ENCODE measurements around the gene SERPIND1.
"Not testable (repeated sequence)": the region's sequence is repeated elsewhere in the genome, so short reads cannot be mapped to it uniquely, and the experiment has no call there.

The SERPIND1 gene

DNA sequence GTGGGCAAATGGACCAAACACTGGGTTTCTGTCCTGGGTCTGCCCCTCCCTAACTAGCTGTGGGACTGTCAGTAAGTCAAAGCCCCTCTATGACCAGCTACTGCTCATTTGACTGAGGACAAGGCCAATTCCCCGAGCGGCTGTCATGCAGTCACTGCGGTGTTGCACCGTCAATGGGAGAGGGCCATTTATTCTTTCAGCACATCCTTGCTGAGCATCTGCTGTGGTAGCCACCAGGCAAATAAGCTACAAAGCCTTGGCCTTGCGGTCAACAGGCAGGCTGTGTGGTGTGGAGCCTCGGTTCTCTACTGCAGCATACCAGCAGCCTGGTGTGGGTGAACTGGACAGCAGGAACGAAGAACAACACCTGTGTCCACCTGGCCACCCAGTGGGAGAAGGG lies 25.8 kb upstream of the SERPIND1 start:
- FAIRE-seq = no peak

DNA sequence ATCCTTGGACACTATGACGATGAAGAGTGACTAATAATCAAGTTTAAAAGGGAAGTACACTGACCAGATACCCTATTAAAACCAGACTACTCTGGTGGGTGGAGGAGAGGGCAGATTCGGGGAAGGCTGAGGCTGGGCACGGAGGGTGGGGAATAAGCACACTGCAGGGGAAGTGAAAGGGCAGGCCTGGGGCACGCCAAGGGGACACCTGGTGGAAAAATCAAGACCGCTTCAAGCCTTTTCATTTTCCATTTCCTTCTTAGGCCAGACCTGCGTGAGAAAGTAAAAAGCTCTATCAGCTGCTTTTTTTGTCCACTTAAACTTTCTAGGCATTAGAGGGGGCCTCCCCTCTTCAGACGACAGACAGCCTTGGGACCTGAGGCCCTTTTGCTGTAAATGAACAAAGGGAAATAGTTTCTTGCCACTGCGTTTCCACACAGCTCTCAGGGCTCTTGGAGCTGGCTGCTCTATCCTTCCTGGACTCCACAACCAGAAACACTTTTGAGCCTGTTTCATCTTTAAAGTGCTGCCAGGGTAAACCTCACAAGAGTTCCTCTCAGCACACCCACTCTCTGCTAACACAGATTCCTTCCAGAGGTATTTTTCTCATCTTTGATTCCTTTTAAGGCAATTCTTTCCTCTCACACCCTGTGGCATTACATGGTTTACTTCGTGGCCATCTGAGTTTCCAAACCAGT lies 25.0 kb upstream of the SERPIND1 start:
- no peak for FAIRE-seq

- FAIRE-seq = no peak
Observed at GRCh38 chr22:20749453-20749852, 24.5 kb upstream of the SERPIND1 start.

GRCh38 chr22:20750461-20751184 lies 23.3 kb upstream of the SERPIND1 start:
- FAIRE-seq = no peak

DNA sequence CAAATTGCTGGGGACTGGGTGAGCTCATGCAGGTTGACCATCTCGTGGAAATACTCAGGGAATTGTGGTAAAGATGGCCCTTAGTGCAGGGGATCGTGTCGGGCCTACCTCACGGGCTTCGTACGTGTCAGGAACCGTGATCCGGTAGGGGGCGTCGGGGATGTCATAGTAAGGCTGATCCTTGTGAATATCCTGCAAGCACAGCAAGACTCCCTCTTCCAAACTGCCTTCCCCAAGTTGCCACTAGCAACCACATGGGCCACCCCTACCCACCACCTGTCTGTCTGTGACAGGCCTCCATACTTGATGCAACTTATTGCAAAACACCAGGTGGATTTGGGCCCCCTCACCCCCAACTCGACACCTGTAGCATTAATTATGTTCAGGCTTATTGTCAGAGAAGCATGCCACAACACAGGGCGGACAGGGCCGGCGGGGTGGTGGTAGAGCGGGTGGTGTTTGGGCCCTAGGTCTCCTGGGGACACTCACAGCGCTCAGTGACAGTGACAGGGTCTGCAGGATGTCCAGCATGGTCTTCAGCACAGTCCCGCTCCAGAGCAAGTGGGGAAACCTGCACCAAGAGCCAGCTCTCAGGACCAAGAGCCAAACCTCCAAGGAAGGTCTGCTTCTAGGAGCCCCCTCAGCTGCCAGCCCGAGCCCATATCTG lies 22.6 kb upstream of the SERPIND1 start:
- no peak for FAIRE-seq

DNA sequence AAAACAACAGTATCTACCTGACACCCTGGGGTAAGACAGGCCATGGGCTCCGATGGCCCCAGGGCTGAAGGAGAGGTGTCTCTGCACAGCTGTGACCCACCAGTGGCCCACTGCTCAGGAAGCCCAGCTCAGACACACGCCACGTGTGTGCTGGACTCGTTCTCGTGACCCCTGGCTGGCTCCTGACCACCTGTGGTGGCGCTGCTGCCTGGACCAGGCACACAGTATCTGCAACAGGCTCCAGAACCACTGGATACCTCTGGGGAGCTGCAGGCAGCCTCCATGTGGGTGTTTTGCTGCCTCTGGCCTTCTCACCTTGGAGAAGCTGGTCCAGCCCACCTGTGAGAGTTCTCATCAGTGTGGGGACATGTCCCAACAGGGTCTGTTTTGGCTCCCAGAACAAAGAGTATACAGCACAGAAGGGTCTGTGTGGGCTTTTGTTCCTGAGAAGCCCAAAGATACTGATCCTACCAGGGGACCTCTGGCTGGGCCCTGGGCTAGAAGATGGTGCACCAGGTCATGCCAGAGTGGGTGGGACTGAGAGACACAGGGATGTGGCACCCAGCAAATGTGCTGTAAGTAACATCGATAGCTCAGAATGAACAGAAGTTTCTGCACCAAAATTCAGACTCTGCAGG lies 21.7 kb upstream of the SERPIND1 start:
- no peak for FAIRE-seq

GRCh38 chr22:20752873-20753272 lies 21.0 kb upstream of the SERPIND1 start:
- FAIRE-seq = no peak

DNA sequence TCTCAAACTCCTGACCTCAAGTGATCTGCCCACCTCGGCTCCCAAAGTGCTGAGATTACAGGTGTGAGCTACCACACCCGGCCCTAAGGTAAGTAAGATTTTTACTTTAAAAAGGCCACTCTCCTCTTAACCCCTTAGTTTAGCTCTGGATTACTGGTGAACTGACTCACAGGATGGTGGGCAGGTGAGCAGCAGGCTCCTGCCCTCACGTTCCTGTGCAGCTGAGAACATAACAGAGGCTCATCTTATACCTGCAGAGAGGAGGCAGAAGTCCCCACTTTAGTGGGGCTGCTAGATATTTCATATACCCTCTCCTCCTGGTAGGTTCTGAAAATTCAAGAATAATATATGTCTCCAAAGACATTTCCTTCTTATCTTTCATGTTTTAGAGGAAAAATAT lies 17.1 kb upstream of the SERPIND1 start:
- FAIRE-seq = no peak

- no peak for FAIRE-seq
Observed at GRCh38 chr22:20758688-20759087, 15.2 kb upstream of the SERPIND1 start.

- FAIRE-seq = no peak
Observed at GRCh38 chr22:20760084-20760483, 13.8 kb upstream of the SERPIND1 start.

- FAIRE-seq = no peak
Observed at GRCh38 chr22:20761536-20761935, 12.4 kb upstream of the SERPIND1 start.

- no peak for FAIRE-seq
Observed at GRCh38 chr22:20762233-20762796, 11.6 kb upstream of the SERPIND1 start.

GRCh38 chr22:20763630-20764470 lies 10.1 kb upstream of the SERPIND1 start:
- no peak for FAIRE-seq

DNA sequence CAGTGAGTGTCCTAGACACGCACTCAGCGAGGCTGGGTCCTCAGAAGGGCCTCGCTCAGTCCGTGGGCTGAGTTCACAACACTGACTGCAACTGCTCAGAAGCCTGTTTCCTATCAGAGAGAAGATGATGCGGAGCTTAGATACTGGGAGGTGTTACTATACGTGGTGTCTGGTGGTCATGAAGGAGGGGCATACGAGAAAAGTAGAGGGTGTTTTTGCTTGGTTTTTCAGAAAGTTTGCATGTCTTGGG lies 9.5 kb upstream of the SERPIND1 start:
- FAIRE-seq = no peak

GRCh38 chr22:20764729-20765128 lies 9.2 kb upstream of the SERPIND1 start:
- no peak for FAIRE-seq

GRCh38 chr22:20765938-20766337 lies 8.0 kb upstream of the SERPIND1 start:
- no peak for FAIRE-seq

DNA sequence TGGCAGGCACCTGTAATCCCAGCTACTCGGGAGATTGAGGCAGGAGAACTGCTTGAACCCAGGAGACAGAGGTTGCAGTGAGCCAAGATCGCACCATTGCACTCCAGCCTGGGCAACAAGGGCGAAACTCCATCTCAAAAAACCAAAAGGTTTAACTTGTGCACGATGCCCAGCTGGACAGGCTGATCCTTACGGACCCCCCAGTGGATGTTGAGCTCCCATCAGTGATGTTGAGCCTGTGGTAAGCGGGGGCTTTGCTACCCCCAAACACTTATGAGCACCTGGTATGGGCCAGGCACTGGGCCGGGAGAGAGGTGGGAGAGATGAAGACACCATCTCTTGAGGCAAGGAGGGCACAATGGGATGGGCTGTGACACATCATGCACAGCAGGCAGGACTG lies 7.4 kb upstream of the SERPIND1 start:
- FAIRE-seq = no peak

GRCh38 chr22:20769496-20769826 lies 4.5 kb upstream of the SERPIND1 start:
- FAIRE-seq = not testable (repeated sequence)

DNA sequence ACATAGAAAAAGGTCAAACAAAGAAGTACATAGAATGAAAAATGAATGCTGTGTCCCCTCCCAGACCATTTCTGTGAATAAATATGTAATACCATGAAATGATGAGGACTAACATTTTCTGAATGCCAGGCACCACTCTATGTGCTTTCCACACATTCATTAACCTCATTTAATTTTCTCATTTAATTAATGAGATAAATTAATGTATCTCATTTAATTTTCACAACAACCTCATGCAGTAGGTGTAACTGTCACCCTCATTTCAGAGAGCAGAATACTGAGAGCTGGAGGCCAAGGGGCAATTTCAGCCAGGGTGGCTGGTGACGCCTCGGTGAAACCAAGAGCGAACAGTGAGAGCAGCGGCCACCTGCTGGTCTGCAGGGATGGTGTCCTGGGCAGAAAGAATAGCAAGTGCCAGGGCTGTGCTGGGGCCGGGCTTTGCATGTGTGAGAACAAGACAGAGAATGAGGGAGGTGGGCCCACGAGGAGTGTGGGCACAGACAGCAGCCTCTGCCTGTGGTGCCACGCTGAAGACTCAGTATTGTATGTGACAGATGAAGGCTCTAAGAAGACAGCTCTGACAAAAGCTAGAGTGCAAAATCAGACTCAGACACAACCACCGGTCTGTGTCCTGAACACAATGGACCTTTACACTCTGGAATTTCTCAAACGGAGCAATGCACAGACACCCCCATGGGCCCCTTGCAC lies 1.8 kb upstream of the SERPIND1 start:
- no peak for FAIRE-seq

- FAIRE-seq = no peak
Observed at GRCh38 chr22:20774882-20775281, 969 bp downstream of the SERPIND1 start.

DNA sequence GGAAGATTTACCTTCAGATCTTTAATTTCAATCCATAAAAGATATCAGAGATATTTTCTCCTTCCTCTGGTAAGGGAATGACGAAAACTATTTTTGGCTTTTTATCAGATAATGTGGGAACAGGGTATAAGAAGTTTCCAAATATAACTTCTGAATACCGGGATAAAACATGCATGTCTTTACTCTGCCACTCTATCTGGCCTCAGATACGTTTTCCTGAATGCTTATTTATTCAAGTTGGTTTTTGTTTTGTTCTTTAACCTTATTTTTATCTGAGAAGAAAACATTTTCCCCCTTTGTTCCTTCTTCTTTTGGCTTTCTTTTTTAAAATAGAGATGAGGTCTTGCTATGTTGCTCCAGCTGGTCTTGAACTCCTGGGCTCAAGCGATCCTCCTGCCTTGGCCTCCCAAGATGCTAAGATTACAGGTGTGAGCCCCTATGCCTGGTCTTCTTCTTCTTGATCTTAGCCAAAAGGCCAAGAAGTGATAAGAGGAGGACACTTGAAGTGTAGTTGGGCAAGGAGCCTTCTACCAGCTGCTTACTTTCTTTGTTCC lies 1.5 kb downstream of the SERPIND1 start:
- no peak for FAIRE-seq
